HG03460 (cell line): ENCODE measurements around the gene FSTL4.

Experiments used
- ATAC-seq: cut with Tn5 transposase; IDR thresholded peaks from one replicate; pipeline ENCODE4 v1.9.1; 2021; ENCODE audit not compliant: unreplicated experiment

Gene FSTL4

GRCh38 chr5:133303298-133303697 lies 309.0 kb downstream of the FSTL4 start:
- ATAC-seq: no peak

- ATAC-seq: no peak
Observed at GRCh38 chr5:133299728-133300127, 312.6 kb downstream of the FSTL4 start.

- ATAC-seq: no peak
Observed at GRCh38 chr5:133299021-133299420, 313.3 kb downstream of the FSTL4 start.

GRCh38 chr5:133298447-133298846 lies 313.9 kb downstream of the FSTL4 start:
- no peak for ATAC-seq

- ATAC-seq: no peak
Observed at GRCh38 chr5:133297293-133297692, 315.0 kb downstream of the FSTL4 start.

- no peak for ATAC-seq
Observed at GRCh38 chr5:133296624-133297023, 315.7 kb downstream of the FSTL4 start.

GRCh38 chr5:133295520-133295919 lies 316.8 kb downstream of the FSTL4 start:
- ATAC-seq: no peak

- no peak for ATAC-seq
Observed at GRCh38 chr5:133294380-133294779, 318.0 kb downstream of the FSTL4 start.

- ATAC-seq: no peak
Observed at GRCh38 chr5:133293960-133294359, 318.4 kb downstream of the FSTL4 start.

GRCh38 chr5:133292300-133292699 lies 320.0 kb downstream of the FSTL4 start:
- ATAC-seq: no peak

GRCh38 chr5:133291524-133291923 lies 320.8 kb downstream of the FSTL4 start:
- no peak for ATAC-seq

- ATAC-seq: no peak
Observed at GRCh38 chr5:133290669-133291240, 321.6 kb downstream of the FSTL4 start.

GRCh38 chr5:133289686-133290367 lies 322.5 kb downstream of the FSTL4 start:
- no peak for ATAC-seq

GRCh38 chr5:133287500-133287899 lies 324.8 kb downstream of the FSTL4 start:
- ATAC-seq: no peak

GRCh38 chr5:133286483-133286882 lies 325.9 kb downstream of the FSTL4 start:
- ATAC-seq: no peak

GRCh38 chr5:133285583-133286021 lies 326.7 kb downstream of the FSTL4 start:
- no peak for ATAC-seq

- ATAC-seq: no peak
Observed at GRCh38 chr5:133284306-133284705, 328.0 kb downstream of the FSTL4 start.

GRCh38 chr5:133278317-133278716 lies 334.0 kb downstream of the FSTL4 start:
- no peak for ATAC-seq

GRCh38 chr5:133277744-133278143 lies 334.6 kb downstream of the FSTL4 start:
- no peak for ATAC-seq

GRCh38 chr5:133276171-133276570 lies 336.2 kb downstream of the FSTL4 start:
- no peak for ATAC-seq

GRCh38 chr5:133275631-133276030 lies 336.7 kb downstream of the FSTL4 start:
- ATAC-seq: no peak

GRCh38 chr5:133274597-133274935 lies 337.8 kb downstream of the FSTL4 start:
- ATAC-seq: no peak
